Activated CD8-positive, alpha-beta memory T cell treated with anti-CD3 and anti-CD28 coated beads, Interleukin-2, amount 50 U/mL, for 24 hours (primary cell): ENCODE results near the gene ZSCAN5B.
"Not testable (repeated sequence)": the region's sequence is repeated elsewhere in the genome, so short reads cannot be mapped to it uniquely, and the experiment has no call there.

Experiments
- DNase-seq: peaks from one replicate; pipeline ENCODE4 v3.0.0-alpha.2; 2020; ENCODE audit errors: extremely low read depth

Gene ZSCAN5B

GRCh38 chr19:56176310-56176709 is 21.3 kb downstream of the ZSCAN5B start:
- DNase-seq: not testable (repeated sequence)

- DNase-seq: not testable (repeated sequence)
Measured at GRCh38 chr19:56175861-56176307, 21.7 kb downstream of the ZSCAN5B start, which contains the start of gene GALP. Gene GALP, plus strand, starts transcription at chr19:56176008. Its CDS starts 1,101 bp downstream, at chr19:56177109.

GRCh38 chr19:56174550-56174949 is 23.0 kb downstream of the ZSCAN5B start:
- no peak for DNase-seq

- no peak for DNase-seq
Measured at GRCh38 chr19:56174086-56174485, 23.5 kb downstream of the ZSCAN5B start.

GRCh38 chr19:56170261-56170660 is 27.3 kb downstream of the ZSCAN5B start:
- DNase-seq: no peak

- DNase-seq: no peak
Measured at GRCh38 chr19:56167064-56167578, 30.5 kb downstream of the ZSCAN5B start.

GRCh38 chr19:56163097-56163496 is 34.5 kb downstream of the ZSCAN5B start:
- DNase-seq: no peak

- DNase-seq: no peak
Measured at GRCh38 chr19:56162258-56162657, 35.3 kb downstream of the ZSCAN5B start.

GRCh38 chr19:56161534-56161933 is 36.0 kb downstream of the ZSCAN5B start:
- no peak for DNase-seq

GRCh38 chr19:56159622-56160271 is 37.8 kb downstream of the ZSCAN5B start:
- DNase-seq: no peak

GRCh38 chr19:56159009-56159559 is 38.5 kb downstream of the ZSCAN5B start:
- DNase-seq: no peak

GRCh38 chr19:56158170-56158757 is 39.3 kb downstream of the ZSCAN5B start:
- no peak for DNase-seq

- no peak for DNase-seq
Measured at GRCh38 chr19:56156768-56157167, 40.8 kb downstream of the ZSCAN5B start.

GRCh38 chr19:56155124-56155687 is 42.4 kb downstream of the ZSCAN5B start:
- DNase-seq: no peak

GRCh38 chr19:56153507-56153906 is 44.1 kb downstream of the ZSCAN5B start:
- DNase-seq: no peak

- DNase-seq: no peak
Measured at GRCh38 chr19:56152644-56153043, 44.9 kb downstream of the ZSCAN5B start.

GRCh38 chr19:56150358-56150757 is 47.2 kb downstream of the ZSCAN5B start:
- no peak for DNase-seq

- DNase-seq: no peak
Measured at GRCh38 chr19:56149656-56150038, 47.9 kb downstream of the ZSCAN5B start.

GRCh38 chr19:56148955-56149655 is 48.5 kb downstream of the ZSCAN5B start:
- not testable (repeated sequence) for DNase-seq

- no peak for DNase-seq
Measured at GRCh38 chr19:56148096-56148495, 49.5 kb downstream of the ZSCAN5B start.

GRCh38 chr19:56147307-56147706 is 50.3 kb downstream of the ZSCAN5B start:
- DNase-seq: no peak

- no peak for DNase-seq
Measured at GRCh38 chr19:56146904-56147303, 50.7 kb downstream of the ZSCAN5B start.
